HG03135 (cell line): ENCODE results near the gene MTERF2.

Source experiments
- ATAC-seq: cut with Tn5 transposase; IDR thresholded peaks from one replicate; pipeline ENCODE4 v1.9.1; 2021; ENCODE audit warnings: mild to moderate bottlenecking, moderate library complexity; ENCODE audit not compliant: unreplicated experiment

MTERF2 gene

DNA sequence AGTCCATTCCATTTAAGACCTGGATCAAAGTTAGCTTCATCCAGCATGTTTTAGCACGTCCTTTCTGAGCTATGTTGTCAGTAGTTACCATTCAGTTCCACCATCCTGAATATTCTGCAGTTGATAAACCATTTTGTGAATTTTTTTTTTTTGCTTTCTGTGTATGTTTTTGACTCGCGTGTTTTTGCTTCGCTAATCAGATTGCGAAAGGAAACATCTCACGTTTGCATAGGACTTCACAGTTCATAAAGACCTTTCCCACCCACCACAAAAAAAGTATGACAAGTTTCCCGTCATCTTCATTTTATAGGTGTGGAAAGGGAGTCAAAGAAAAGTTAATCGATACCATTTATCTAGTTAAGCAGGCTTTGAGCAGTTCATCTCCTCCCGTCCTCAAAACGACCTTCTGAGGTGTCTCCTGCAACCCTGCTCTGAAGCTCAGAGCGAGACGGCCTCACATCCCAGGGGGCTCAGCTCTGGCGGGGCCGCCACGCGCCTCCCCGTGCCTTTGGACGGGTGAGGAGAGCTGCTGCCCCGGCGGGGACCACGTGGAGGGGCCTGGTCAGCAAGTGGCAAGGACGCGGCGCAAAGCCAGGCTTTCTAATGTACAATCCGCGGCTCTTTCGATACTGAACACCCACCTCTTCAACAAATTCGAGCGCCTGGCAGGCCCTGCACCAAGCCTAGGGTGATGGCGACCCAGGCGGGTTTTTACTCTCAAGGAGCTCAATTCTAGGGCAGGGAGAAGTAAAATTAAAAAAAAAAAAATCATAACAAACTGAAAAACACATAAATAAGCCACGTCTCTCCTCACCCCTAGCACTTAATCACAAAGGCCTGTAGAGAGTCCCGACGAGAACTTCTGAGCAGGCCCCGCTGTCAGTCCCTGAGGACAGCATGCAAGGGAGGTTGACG is 32.2 kb downstream of the MTERF2 start:
- ATAC-seq, result peak; percentile 26

- no peak for ATAC-seq
Measured at GRCh38 chr12:106953352-106954250, 33.3 kb downstream of the MTERF2 start.

DNA sequence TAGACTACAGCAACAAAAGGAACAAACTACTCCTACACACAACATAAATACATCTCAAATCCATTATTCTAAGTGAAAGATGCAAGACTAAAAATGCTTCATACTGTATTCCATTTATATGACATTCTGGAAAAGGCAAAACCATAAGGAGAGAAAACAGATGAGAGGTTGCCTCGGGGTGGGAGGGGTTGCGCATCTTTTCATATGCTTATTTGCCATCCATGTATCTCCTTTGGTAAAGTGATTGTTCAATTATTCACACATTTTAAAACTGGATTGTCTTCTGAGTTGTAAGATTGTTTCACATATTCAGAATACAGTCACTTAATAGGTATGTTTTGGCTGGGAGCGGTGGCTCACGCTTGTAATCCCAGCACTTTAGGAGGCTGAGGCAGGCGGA is 36.4 kb downstream of the MTERF2 start:
- no peak for ATAC-seq

- no peak for ATAC-seq
Measured at GRCh38 chr12:106947461-106947860, 39.5 kb downstream of the MTERF2 start.

DNA sequence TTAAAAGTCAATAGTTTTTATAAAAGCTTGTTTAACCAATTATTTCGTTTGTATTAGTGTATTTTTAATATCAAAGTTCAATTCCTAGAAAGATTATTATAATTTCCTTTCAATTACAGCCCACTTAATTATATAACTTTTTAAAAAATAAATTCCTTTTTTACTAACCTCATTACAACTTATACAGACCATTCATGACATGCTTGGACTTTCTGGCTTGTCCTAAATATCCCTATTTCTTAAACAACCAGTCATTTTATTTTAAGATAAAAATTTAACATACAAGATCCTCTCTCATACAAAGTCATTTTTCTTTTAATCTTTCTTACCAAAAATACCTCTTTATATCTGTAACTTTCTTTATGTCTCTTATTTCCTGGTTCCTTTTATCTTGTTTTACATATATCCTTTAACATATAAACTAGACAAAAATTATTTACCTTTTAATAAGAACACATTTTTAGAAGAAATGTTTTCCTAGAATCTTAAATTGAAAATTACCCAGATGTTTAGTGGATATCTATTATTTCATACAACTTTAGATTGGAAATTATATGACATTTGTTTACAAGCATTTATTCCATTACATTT is 41.6 kb downstream of the MTERF2 start:
- ATAC-seq, result no peak

DNA sequence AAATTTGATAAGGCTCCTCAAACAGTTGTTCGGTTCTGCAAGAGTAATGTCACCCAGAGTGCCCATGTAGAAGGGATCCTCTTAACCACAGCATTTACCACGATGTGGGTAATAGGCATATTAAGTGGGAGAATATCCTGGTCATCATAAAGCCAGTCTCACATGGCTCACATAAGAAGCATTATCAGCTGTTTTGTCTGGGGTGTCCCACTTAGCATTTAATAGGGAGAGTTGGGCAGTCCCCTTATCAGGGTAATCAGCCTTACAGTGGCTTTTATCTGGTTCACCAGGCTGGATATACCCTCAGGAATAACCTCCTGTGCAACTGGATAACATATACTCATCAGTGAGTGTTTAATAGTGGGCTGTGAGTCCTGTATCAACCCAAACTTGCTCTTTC is 44.2 kb downstream of the MTERF2 start:
- no peak for ATAC-seq

DNA sequence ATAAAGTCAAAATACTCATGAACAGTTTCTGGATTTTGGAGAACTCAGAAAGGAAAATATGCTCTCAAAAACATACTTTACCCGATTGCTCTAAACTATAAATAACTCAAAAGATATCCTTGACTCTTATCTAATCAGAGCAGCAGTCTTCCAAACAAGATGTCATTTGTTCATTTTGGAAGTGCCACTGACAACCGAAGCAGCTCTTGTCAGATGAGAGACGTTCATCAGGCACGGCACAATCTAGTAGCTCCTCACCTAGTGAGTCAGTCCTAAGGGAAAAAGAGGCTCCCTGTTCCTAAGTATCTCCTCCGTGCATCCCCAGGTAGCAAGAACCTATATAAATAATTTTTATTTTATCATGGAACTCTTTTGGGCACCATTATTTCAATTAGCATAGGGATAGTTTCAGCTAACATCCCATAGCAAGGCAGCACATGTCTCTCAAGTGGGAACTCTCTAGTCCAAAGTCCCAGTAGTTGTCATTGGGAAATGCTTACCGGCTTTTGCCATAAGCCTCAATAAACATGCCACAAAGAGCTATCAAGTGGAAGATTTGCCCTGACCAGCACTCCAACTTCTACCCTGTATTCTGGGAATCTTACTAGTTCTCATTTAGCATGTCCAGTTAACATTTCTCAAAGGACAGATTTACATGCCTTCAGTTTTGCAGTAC is 45.3 kb downstream of the MTERF2 start:
- no peak for ATAC-seq

GRCh38 chr12:106934277-106934676 is 52.7 kb downstream of the MTERF2 start:
- ATAC-seq, result no peak
